ENCODE measurements around the gene PDE4D.

PDE4D gene

GRCh38 chr5:59542306-59542705 is 351.2 kb downstream of the PDE4D start:
- DNase-seq, result no peak

DNA sequence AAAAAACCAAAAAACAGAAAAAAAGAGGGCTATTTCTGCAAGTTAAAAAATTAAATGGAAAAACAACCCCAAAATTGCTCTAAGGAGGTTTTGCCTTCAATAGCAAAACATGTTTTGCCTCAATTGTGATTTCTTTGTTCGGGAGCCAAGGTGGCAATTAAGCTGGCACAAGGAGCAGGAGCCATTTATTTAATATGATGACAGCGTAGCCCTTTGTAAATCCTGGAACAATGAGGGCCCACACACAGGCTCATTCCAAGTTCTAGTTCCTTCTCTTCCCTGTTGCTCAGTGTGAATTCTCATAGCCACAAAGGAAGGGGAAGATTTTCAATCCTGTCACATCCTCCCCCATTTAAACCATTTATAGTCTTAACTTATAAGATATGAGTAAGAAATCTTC is 353.2 kb downstream of the PDE4D start:
- DNase-seq, result no peak

GRCh38 chr5:59538750-59539121 is 354.8 kb downstream of the PDE4D start:
- no peak for DNase-seq

GRCh38 chr5:59537961-59538749 is 355.4 kb downstream of the PDE4D start:
- DNase-seq, result no peak

- no peak for DNase-seq
Measured at GRCh38 chr5:59536875-59537274, 356.7 kb downstream of the PDE4D start.

DNA sequence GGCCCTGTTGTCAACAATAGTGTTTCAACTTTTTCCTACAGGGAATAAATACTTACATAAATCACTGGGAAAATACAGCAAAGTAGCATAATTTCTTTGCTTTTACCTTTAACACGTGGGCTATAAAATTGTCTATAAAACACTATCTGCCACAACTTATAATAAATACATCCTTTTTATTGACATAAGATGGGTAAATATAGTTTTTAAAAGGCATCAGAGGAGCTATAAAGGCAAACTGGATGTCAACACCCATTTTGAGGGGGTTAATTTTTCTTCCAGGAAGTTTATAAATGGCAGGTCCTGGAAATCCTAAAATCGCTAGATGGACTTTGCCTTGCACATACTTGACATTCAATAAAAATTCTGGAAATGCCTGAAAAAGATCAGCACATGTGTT is 358.0 kb downstream of the PDE4D start:
- DNase-seq, result no peak

GRCh38 chr5:59533730-59534108 is 359.8 kb downstream of the PDE4D start:
- no peak for DNase-seq

DNA sequence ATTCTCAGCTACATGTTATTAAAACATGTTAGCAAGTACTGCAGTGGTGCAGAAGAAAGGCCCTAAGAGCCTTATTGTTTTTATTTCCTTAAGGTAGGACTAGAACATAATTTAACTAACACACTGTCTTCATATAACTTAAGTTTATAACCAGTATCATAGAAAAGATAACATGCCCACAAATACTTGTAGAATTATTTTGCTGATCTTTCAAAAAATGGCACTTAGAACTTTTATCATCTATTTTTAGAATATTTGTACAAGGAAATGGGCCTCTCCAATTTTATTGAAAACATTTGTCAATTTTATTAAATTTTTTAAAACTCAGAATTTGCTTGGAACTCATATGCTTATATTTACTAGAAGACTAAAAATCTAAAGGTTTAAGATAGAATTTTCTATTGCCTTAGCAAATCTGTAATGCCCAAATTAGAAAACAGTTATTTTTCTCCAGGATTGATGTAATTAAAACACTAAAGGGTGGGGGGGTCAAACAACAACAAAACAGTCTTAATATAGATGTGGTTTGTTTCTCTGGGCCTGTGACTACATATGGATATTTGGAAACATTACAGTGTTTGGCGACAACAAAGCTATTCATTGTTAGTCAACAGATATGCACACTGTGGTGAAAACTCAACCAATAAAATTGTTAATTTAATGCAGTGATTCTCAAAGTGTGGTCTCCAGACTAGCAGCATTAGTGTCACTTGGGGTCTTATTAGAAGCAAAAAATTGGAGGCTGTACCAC is 360.4 kb downstream of the PDE4D start:
- no peak for DNase-seq

DNA sequence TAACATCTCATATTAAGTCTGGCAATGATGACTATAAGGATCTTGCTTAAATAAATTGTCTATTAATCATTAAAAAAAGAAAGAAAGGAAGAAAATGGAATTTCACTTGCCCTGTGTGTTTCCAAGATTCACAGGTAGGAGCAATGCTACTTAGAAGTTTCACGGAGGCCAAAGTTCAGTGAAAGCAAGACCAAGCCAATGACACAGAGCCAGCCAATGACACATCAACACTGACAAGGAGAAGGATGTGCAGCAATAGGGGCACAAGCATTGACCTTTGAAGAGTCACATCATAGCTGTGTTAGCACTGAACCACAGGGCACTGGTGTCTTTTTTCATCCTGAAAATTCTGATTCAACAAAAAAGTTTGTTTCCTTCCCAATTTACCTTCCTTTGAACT is 364.3 kb downstream of the PDE4D start:
- no peak for DNase-seq

GRCh38 chr5:59528202-59528862 is 365.2 kb downstream of the PDE4D start:
- no peak for DNase-seq

GRCh38 chr5:59525957-59526356 is 367.6 kb downstream of the PDE4D start:
- no peak for DNase-seq

DNA sequence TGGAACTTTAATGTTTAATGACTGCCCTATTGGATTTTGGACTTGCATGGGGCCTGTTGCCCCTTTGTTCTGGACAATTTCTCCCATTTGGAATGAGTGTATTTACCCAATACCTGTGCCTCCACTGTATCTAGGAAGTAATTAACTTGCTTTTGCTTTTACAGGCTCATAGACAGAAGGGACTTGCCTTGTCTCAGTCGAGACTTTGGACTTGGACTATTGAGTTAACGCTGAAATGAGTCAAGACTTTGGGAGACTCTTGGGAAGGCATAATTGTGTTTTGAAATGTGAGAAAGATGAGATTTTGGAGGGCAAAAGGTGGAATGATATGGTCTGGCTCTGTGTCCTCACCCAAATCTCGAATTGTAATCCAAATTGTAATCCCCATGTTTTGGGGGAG is 368.2 kb downstream of the PDE4D start:
- no peak for DNase-seq

DNA sequence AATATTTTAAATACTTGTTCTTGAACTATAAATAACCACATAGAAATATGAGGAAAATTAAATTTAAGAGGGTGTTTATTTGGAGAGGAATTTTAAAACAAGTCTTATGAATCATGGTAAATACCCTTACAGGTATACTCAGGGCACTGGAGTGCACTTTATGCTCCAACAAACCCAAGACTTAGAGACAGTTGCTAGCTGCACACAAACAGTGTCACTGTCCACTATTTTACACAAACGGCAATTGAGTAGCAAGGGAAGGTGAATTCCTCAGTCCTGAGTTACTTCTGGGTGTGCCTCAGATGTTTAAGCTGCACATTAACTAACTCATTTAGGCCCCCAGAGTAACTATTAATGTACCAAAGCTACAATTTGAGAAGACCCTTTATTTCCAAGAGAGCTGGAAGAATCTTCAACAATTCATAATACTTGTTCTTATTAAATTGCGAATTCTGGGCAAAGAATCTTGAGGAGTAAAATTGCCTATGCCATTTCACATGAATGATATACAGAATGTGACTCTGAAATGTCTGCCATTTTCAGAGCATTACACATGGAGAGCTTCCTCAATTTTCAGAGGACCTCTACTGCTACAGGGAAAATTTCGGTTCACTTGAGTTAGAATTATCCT is 371.2 kb downstream of the PDE4D start:
- DNase-seq, result no peak

DNA sequence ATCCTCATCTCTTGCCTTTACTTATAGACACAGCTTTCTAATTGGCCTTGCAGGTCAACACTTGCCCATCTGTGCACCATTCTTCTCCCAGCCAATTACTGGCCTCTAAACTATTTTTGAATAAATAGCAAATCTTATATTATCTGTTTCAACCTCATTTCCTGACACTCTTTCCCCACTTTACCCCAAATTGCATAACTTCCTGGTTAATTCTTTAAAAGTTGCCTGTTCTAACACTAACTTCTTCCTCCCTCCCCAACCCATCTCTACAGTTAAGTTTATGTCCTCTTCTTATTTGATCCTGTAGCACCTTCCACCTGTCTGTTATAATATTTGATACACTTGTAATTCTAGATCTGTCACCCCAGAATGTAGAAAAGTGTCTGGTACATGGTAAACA is 372.1 kb downstream of the PDE4D start:
- DNase-seq, result no peak

DNA sequence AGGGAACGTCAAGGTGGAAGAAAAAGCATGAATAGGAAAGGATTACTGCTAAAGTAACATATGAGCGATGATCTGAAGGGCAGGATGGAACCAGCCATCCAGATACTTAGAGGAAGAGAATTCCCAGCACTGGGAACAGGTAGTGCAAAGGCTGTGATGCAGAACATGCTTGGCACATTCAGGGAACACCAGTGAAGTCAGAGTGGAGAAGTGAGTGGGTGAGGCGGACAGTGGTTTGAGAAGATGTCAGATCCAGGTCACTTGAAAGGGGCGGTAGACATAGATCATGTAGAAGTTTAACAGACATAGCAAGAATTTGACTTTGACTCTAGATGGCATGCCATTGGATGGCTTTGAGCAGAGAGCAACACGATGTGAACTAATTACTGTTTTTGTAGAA is 374.2 kb downstream of the PDE4D start:
- no peak for DNase-seq

- DNase-seq, result no peak
Measured at GRCh38 chr5:59517926-59518585, 375.5 kb downstream of the PDE4D start.

DNA sequence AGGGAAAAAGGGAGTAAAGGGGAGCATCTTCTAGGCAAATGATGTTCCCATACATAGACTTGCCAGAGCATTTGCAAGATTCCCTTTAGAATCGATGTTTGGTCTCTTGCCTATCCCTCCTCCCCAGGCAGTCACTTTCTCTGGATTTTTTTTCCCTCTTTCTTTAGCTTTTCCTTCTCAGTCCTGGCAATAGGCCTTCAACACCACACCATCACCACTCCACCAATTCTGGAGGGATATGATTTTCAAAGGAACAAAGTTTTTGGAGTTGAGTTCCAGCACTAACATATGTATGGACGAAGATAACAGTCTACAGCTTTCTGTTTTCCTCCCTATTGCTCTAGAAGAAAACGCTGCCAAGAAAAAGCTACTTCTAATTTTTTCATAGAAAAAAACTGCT is 377.4 kb downstream of the PDE4D start:
- no peak for DNase-seq

DNA sequence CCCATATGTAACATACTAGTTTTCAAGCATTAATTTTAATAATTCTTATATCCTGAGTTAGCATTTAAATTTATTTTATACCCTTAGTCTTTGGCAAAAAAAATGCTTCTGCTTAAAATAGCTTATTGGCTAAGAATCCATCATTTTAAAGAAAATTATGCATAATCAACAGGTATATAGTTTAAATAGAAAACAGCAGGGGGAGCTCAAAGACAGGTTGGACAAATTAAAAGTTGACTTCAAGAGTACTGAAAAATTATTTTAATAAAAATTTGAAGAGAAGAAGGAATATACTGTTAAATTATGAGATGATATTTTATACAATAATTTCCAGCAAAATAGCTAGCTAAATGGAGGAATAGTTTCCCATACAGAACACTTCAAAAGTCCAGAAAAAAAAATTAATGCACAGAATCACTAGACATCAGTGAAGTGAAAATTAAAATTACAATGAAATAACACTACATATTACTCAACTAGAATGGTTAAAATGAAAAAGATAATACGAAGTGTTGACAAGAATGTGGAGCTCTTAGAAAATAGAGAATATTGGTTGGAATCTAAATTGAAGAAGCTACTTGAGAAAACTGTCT is 387.1 kb downstream of the PDE4D start:
- no peak for DNase-seq

GRCh38 chr5:59504043-59504442 is 389.5 kb downstream of the PDE4D start:
- DNase-seq, result no peak

GRCh38 chr5:59503220-59503619 is 390.3 kb downstream of the PDE4D start:
- DNase-seq, result no peak

DNA sequence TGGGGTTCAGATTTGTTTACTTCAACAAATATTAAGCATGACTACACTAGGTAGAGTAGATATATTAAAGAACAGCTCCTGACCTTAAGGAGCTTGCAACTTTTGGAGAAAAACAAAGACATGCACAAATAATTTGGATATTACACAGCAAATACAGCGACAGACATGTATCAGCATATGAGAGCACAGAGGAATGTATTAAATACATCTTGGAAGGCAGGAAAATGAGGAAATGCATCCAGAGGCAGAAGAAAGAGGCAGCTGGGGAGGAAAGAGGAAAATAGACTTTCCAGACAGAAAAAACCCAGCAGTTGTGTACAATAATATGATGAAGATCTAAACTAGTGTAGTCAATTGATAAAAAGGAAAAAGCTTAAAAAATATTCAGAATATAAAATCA is 392.2 kb downstream of the PDE4D start:
- no peak for DNase-seq

DNA sequence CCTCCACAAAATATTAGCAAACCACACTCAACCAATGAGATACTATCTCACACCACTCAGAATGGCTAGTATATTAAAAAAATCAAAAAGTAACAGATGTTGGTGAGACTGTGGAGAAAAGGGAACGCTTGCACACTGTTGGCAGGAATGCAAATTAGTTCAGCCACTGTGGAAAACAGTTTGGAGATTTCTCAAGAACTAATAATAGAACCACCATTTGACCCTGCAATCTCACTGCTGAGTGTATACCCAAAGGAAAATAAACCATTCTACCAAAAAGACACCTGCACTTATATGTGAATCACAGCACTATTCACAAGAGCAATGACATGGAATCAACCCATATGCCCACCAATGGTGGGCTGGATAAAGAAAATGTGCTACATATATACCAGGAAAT is 393.5 kb downstream of the PDE4D start:
- DNase-seq, result no peak

DNA sequence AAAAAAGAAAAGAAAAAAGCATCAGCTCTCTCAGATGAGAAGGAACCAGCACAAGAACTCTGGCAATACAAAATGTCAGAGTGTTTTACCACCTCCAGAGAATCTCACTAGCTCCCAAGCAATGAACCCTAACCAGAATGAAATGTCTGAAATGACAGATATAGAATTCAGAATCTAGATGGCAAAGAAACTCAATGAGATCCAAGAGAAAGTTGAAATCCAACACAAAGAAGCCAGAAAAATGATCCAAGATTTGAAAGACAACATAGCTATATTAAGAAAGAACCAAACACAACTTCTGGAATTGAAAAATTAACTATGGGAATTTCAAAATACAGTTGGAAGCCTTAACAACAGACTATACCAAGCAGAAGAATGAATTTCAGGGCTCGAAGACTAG is 396.3 kb downstream of the PDE4D start:
- DNase-seq, result no peak
